Measurements from ENCODE around the gene ALOXE3.

Gene ALOXE3

DNA sequence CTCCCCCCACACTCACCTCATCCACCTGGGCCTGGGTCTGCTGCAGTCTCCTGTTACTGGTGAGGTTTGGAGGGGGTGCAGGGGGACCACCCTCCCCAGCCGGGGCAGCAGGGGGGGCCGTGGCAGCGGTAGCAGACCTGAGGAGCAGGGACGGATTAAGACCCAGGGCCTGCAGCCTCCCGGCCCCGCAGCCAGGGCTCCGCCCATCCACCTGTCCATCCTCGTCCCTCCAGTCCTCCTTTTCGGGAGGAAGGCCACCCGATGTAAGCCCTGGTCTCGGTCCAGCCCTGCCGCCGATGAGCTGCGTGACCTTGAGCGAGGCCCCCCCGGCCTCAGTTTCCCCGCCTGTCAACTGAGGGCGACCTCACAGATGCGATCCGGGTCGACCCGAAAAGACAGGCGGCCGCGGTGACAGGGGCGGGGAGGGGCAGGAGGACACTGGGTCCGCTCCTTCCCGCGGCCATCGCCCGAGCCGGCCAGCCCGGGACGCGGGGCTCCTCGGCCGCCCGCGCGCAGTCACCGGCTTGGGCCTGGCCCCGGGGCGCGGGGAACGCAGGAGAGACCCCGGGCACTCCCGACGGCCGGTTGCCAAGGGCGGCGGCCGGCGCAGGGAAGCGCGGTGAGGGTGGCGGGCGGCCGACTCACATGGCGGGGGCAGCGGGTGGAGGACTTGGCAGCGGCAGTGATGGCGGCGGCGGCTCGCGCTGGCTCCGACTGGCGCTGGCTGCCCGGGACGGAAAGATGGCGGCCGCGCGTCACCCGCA lies 44.1 kb upstream of the ALOXE3 start, which contains the start of gene VAMP2:
VAMP2 (minus strand) TSS at position 716 of the 764 bp plus-strand sequence; CDS start at position 647, 69 bp downstream.
- no peak for DNase-seq (ENCODE audit: extremely low read depth, low read depth)
- TF ChIP-seq, protein P1, sequence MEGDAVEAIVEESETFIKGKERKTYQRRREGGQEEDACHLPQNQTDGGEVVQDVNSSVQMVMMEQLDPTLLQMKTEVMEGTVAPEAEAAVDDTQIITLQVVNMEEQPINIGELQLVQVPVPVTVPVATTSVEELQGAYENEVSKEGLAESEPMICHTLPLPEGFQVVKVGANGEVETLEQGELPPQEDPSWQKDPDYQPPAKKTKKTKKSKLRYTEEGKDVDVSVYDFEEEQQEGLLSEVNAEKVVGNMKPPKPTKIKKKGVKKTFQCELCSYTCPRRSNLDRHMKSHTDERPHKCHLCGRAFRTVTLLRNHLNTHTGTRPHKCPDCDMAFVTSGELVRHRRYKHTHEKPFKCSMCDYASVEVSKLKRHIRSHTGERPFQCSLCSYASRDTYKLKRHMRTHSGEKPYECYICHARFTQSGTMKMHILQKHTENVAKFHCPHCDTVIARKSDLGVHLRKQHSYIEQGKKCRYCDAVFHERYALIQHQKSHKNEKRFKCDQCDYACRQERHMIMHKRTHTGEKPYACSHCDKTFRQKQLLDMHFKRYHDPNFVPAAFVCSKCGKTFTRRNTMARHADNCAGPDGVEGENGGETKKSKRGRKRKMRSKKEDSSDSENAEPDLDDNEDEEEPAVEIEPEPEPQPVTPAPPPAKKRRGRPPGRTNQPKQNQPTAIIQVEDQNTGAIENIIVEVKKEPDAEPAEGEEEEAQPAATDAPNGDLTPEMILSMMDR (IDR thresholded peaks at IDR 0.05; ENCODE audit: low read depth, low read length, missing control alignments) = no peak
- peak within 1 kb of the TSS; percentile 90 for H3K4me3 ChIP-seq (replicated peaks; ENCODE audit: low read depth, low read length)

DNA sequence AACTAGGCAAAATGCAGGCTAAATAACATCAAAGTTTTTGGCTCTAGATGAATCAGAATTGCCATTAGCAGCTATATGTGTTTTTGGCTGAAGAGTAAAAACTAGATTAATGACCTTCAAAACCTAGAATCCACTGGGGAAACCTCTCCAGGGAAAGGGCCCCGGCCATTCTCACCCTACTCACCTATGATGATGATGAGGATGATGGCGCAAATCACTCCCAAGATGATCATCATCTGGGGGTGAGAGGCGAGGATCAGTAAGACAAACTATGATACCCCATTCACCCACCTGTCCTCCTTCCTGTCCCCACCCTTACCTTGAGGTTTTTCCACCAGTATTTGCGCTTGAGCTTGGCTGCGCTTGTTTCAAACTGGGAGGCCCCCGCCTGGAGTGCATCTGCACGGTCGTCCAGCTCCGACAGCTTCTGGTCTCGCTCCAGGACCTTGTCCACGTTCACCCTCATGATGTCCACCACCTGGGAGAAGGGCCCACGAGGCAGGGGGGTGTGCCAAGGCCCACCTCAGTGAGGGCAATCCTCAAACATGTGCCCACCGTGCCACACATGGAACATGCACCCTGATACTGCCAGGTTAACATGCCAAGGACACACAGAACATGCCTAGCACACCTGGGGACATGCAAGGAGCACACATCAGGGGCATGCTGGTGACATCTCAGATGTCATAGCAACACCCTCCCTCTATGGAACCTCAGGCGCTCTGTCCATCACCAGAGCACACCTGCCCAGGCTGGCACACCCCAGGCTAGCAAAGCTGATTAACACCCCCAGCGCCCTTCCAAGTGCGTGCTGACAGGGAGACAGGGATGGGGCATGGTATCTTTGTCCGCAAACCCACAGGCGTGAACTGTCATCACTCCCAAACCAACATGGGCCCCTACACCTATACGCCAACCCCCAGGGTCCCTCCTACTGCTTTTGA lies 43.2 kb upstream of the ALOXE3 start:
- DNase-seq (ENCODE audit: extremely low read depth, low read depth) = no peak
- H3K4me3 ChIP-seq (replicated peaks; ENCODE audit: low read depth, low read length) = peak overlapping the region; percentile 90
- TF ChIP-seq, protein P1 (IDR thresholded peaks at IDR 0.05; ENCODE audit: low read depth, low read length, missing control alignments) = no peak

DNA sequence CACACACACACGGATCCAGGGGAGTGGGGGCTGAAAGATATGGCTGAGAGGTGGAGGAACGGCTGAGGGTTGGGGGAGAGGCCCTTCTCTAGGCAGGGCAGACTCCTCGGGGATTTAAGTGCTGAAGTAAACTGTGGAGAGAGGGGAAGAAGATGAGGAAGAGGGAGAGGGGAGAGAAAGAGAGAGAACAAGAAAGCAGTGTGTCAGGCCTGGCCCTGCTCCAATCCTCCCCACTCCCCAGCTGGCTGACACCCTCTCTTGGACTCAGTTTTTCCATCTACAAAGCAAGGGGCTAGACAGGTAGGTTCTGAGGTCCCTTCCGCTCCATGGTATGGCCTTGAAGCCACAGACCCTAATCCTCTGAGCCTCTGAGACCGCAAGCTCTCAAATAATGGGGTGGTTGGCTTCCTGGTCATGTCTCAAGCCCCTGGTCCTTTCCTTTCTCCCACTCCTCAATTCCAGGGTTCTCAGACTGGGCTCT lies 42.5 kb upstream of the ALOXE3 start:
- peak overlapping the region; percentile 90; the same call in 1 of the 2 replicates for H3K4me3 ChIP-seq (replicated peaks; ENCODE audit: low read depth, low read length)
- TF ChIP-seq, protein P1 (IDR thresholded peaks at IDR 0.05; ENCODE audit: low read depth, low read length, missing control alignments) = no peak
- no peak for DNase-seq (ENCODE audit: extremely low read depth, low read depth)

DNA sequence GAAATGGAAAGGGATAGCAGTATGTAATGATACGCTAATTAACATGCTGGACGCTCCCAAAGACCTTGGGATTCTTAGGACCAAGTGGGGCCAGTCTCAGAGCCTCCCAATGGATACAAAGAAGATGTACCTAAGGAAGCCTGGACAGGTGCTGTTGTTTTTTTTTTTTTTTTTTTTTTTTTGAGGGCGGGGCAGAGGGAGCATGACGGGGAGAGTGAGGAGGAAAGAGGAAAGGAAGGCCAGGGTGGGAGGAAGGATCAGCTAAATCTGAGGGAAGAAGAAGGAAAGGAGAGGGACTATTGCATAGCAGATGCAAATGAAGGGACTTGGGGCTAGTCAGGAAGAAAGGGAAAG lies 41.9 kb upstream of the ALOXE3 start:
- H3K4me3 ChIP-seq (replicated peaks; ENCODE audit: low read depth, low read length) = no peak overlapping the region
- TF ChIP-seq, protein P1 (IDR thresholded peaks at IDR 0.05; ENCODE audit: low read depth, low read length, missing control alignments) = no peak
- DNase-seq (ENCODE audit: extremely low read depth, low read depth) = no peak

DNA sequence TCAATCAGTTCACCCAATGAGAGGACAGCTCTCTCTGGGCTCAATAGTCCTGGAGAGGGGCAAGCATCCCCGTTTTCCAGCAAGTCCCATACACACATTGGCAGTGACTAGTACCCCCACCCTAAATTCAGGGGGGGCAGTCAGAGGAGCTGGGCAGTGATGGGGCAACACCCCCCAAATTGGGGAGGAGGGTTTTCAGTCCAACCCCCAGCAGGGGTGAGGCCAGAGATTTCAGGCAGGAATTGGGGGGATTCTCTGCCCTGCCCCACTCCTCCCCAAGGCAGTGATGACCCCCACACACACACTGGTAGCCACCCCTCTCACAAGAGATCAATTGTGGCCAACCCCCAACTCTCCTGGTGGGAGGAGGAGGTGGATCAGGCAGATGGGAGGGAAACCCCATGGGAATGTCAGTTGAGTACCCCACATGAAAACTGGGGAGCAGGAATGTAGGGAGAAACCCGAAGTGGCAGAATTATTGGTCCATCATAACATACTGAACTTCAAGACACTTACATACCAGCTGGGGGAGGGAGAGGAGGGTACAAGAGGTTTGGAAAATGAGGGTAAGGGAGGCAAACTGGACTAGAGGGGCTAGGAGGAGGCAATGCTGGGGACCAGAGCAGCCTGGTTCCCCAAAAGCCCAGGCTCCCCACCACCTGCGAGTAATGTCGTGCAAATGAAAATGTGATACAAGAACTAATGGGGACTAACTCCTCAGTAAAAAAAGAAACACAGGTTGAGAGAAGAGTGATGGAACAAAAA lies 41.3 kb upstream of the ALOXE3 start:
- TF ChIP-seq, protein P1 (IDR thresholded peaks at IDR 0.05; ENCODE audit: low read depth, low read length, missing control alignments) = no peak
- DNase-seq (ENCODE audit: extremely low read depth, low read depth) = no peak
- no peak overlapping the region for H3K4me3 ChIP-seq (replicated peaks; ENCODE audit: low read depth, low read length)

DNA sequence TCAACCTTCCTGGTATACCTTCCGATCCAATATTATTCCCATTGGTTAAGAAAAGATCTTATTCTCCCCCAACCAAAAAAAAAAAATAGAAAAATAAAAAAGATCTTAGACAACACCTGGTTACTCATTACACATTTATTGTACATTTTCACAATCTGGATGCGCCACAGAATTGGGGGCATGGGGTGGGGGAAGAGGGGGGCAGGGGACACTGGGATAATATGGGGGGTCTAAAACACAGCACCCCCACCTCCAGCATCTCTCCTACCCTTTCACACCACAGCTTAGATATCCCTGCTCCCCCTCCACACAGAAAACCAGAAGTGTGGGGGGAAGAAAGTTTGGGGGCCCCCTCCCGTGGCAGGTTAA lies 40.7 kb upstream of the ALOXE3 start:
- DNase-seq (ENCODE audit: extremely low read depth, low read depth) = no peak
- H3K4me3 ChIP-seq (replicated peaks; ENCODE audit: low read depth, low read length) = no peak overlapping the region
- TF ChIP-seq, protein P1 (IDR thresholded peaks at IDR 0.05; ENCODE audit: low read depth, low read length, missing control alignments) = no peak

All from HFF-Myc (cell line).